GM18858 (cell line): ENCODE measurements around the gene RTBDN.
"Not testable (repeated sequence)": the region's sequence is repeated elsewhere in the genome, so short reads cannot be mapped to it uniquely, and the experiment has no call there.

ENCODE experiments used
- ATAC-seq: cut with Tn5 transposase; IDR thresholded peaks from one replicate; pipeline ENCODE4 v1.9.1; 2021; ENCODE audit not compliant: unreplicated experiment

The RTBDN gene

DNA sequence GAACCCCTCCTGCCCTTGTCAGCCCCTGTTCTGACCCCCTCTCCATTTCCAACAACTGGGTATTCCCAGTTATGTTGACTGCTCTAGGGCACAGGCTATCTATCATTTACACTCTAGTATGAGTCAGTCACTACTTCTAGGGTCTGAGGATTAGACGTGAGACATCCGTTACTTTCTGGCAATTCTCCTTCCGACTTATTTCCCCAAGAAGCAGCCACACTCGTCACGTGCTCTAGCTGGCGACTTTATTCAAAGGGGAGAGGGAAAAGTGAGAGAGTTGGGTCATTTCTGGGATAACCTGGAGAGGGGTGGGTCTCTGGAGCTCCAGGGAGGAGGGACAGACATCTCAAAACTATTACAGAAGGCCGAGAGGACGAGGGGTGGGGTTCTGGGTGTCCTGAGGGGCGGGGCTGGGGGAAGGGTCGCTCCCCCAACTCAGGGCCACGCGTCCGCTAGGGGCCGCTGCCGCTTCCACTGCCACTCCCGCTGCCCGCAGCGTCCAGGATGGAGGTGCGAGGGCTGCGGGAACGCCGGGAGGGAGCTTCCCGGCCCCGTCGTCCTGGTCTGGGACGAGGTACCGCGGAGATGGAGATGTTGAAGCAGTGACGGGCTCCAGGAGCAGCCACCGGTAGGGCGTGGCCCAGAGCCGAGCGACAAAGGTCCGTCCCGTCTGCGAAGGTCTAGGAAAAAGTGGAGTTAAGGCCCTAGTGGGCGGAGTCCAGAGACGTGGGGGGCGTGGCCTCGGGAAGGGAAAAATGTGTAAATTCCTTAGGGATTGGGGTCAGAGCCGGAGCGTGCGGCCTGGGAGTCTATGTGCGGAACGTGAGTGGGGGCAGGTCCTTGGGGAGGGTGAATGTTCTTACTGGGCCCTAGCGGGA is 8.9 kb downstream of the RTBDN start:
- ATAC-seq = no peak

DNA sequence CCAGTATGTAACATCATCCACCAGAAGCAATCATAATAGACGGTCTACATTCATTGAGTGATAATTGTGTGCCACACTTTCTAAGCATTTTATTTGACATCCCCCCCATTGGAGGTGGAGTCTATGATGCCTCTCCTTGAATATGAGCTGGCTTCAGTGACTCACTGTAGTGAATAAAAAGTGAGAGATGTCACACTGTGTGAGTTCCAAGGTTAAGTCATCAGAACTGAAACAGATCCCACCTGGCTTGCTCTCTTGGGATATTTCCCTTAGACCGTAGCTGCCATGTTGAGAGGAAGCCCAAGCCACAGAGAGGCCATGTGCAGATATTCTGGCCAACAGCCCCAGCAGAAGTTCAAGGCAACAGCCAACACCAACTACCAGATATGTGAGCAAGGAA is 12.6 kb downstream of the RTBDN start:
- ATAC-seq = no peak

DNA sequence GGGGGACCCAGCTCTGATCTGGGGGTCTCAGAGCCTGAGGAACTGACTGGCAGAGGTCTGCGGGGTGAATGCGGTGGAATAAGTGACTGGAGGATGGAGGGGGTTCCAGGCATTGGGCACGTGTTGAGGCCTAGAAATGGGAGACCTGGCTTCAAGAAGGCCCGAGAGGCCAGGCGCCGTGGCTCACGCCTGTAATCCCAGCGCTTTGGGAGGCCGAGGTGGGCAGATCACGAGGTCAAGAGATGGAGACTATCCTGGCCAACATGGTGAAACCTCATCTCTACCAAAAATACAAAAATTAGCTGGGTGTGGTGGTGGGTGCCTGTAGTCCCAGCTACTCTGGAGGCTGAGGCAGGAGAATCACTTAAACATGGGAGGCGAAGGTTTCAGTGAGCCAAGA is 16.6 kb downstream of the RTBDN start:
- not testable (repeated sequence) for ATAC-seq

DNA sequence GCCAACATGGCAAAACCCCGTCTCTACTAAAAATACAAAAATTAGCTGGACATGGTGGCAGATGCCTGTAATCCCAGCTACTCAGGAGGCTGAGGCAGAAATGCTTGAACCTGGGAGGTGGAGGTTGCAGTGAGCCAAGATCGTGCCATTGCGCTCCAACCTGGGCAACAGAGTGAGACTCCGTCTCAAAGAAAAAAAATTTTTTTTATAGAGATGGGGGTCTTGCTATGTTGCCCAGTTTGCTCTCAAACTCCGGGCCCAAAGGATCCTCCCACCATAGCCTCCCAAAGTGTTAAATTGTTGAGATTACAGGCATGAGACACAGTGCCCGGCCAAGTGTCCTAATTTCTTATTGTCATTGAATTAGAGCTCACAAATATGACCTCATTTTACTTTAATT is 17.2 kb downstream of the RTBDN start:
- ATAC-seq = not testable (repeated sequence)

DNA sequence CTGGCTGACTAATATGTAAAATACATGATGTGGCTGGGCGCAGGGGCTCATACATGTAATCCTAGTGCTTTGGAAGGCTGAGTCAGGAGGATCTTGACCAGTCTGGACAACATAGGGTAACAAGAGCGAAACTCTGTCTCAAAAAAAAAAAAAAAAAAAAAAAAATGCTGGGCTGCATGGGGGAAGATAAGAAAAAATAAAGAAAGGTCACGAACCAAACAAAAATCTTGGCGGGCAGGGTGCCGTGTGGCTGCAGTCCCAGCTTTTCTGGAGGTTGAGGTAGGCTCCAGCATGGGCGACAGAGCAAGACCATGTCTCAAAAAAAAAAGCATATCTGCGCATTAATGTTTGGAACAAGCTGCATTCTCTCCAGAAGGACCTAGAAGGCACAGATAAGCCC is 19.3 kb downstream of the RTBDN start:
- ATAC-seq = no peak

DNA sequence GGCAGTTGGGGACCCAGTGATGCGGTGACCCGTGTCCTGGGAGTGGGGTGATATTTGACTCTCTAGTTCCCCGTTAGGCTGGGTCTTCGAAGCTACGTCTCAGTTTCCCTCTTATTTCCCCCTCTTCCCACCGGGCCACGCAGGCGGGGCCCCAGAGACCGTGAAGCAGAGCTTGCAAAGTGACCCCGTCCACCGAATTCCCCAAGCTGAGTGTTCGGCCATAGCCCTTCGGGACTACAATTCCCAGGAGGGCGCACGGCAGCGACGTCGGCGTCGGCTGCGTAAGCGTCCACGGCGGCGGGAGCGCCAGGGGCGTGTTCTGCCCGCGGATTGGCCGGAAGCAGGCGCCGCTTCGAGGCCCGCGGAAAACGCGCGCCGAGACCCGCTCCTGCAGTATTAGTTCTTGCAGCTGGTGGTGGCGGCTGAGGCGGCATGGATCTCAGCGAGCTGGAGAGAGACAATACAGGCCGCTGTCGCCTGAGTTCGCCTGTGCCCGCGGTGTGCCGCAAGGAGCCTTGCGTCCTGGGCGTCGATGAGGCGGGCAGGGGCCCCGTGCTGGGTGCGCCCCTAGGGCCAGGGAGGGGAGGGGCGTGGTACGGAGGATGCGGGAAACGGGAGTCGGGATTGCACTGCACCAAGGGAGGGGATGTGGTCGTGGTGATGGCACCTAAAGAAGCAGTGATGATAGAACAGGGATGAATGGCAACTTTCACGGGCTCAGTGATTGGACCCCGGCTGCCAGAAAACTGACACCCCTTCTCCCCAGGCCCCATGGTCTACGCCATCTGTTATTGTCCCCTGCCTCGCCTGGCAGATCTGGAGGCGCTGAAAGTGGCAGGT is 27.9 kb downstream of the RTBDN start, which contains the start of gene RNASEH2A:
RNASEH2A (plus strand) TSS at position 343 of the 840 bp plus-strand sequence; CDS start at position 433, 90 bp downstream.
- ATAC-seq = peak; percentile 83

DNA sequence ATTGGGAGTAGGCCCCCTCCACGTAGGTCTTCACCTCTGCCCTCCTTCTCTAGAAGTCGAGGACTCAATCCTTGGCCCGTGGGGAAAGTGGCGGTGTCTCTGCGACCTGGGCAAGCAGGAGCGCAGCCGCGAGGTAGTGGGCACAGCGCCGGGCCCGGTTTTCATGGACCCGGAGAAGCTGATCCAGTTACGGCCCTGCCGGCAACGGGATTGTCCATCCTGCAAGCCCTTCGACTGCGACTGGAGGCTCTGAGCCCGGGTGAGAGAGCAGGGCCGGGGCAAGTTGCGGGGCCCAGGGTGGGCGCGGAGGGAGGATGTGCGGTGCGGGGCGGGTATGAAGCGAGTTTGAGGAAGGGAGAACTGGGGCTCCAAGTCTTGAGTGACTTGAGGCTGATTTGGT is 30.3 kb downstream of the RTBDN start:
- ATAC-seq = no peak

DNA sequence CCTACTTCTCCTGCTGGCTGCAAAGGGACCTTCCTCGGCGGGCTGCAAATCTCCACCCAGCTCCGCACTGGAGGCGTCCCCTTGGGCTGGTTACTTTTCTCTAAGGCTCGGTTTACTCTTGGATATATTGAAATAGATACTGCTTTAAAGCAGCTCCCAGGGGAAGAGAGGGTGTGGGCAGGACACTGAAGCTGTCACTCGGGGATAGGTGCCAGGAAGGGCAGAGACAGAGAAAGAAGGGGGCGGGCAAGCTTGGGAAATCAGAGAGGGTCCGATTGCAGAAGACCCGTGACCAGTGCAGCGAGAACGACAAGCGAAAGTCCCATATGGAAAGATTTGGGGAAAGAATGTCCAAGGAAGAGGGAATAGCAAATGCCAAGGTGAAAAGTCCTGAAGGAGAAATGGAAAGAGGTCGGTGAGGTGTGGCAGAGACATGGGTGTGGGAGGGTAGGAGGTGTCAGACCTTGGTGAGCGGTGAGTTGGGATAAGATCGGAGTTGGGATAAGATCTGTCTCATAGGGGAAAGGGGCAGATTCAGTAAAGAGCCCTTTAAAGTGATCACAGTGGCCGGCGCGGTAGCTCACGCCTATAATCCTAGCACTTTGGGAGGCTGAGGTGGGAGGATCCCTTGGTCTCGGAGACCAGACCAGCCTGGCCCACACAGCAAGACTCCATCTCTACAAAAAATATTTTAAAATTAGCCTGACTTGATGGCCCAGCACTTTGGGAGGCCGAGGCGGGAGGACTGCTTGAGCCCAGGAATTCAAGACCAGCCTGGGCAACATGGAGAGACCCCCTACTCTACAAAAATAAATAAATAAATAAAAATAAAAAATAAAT is 31.9 kb downstream of the RTBDN start:
- no peak for ATAC-seq

DNA sequence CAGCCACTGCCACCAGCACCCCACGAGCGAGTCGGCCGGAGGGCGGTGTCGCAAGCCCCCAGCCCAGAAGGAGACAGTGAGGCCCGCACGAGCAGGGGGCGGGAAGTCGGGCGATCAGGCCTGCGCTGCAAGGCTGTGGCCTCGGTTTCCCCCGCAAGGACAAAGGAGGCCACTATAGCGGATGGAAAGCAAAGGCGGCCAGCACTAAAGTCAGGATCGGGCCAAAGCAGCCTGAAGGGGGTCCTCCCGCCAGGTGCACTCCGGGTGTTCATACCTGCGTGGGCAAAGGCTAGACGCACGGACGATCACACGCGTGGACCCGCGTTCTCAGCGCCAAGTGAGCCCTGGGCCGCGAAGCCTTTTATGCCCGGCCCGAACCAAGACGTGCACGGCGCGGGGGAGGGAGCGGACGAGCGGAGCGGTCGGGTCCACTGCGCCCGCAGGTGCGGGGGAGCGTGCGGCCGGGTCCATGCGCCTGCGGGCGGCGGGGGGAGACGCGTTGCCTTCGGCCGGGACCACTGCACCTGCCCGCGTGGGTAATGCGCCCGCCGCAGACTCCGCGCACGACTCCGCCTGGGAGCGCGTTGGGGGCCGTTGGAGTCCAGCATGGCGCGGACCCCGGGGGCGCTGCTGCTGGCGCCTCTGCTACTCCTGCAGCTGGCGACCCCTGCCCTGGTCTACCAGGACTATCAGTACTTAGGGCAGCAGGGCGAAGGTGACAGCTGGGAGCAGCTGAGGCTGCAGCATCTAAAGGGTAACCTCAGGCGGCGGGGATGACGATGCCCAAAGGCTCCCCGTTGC is 32.7 kb downstream of the RTBDN start, which contains the start of the genes PRDX2 and THSD8:
PRDX2 (minus strand) TSS at position 335 of the 801 bp plus-strand sequence. CDS start 539 bp downstream, outside the sequence.
THSD8 (plus strand) TSS at position 604 of the 801 bp plus-strand sequence; CDS start at position 607, 3 bp downstream.
- no peak for ATAC-seq

DNA sequence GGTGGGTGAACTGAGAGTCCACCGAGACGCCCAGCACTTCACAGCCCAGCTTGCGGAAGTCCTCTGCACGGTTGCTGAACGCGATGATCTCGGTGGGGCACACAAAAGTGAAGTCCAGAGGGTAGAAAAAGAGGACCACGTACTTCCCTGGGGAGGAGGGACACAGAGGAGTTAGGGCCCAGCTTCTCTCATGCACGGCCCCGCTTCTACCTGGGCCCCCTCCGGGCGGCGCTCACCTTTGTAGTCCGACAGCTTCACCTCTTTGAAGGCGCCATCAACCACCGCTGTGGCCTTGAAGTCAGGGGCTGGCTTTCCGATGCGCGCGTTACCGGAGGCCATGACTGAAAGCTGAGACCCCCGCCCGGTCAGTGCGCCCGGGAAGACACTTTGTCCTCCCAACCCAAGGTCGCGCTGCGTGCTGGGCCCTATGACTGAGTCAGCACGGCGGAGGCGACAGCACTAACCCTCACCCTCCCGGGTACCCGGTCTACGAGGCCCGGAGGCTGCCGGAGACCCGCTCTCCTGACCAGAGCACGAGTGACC is 33.4 kb downstream of the RTBDN start:
- no peak for ATAC-seq

DNA sequence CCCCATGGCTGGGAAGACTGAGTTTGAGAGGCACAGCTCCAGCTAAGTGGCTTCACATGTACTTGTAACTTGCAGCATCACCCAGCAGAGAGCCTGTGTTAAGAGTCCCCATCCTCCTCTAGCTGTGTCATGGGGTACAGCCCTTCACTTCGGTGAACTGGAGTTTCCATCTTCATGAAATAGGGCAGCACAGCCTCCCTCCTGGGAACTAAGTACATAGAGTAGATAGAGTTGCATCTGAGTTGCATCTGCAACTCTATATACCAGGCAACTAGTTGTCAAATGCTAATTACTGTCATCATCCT is 34.0 kb downstream of the RTBDN start:
- no peak for ATAC-seq

DNA sequence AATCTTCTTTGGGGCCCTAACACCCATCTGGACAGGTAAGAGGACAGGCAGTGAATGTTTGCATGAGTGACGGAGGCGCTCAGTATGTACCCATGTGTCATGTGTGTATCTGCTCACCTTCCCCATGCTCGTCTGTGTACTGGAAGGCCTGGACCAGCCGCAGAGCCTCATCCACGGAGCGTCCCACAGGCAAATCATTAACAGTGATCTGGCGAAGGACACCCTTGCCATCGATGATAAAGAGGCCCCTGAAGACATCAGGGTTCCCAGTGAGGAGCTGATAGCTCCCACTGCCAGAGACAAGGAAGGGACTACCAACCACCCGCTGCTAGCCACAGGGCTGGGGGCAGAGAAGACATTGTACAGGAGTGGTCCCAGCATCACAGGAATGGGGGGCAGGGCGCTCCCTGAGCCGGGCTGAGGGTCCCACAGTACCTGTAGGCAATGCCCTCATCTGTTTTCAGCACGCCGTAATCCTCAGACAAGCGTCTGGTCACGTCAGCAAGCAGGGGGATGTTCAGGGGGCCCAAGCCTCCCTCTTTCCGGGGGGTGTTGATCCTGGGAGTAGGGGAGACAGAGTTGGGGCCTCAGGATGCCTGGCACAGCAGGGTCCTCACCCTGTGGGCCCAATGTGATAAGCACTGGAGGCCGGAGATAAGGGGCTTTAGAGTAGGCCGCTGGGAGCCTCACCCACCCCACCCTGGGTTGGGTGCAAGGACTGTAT is 34.5 kb downstream of the RTBDN start:
- ATAC-seq = no peak

DNA sequence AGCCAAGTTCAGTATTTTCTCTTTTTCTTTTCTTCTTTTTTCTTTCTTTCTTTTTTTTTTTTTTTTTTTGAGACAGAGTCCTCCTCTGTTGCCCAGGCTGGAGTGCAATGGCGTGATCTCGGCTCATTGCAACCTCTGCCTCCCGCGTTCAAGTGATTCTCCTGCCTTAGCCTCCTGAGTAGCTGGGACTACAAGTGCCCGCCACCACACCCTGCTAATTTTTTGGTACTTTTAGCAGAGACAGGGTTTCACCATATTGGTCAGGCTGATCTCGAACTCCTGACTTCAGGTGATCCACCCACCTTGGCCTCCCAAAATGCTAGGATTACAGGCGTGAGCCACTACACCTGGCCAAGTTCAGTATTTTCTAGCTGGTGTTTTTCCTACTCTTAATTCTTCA is 36.8 kb downstream of the RTBDN start:
- ATAC-seq = not testable (repeated sequence)

DNA sequence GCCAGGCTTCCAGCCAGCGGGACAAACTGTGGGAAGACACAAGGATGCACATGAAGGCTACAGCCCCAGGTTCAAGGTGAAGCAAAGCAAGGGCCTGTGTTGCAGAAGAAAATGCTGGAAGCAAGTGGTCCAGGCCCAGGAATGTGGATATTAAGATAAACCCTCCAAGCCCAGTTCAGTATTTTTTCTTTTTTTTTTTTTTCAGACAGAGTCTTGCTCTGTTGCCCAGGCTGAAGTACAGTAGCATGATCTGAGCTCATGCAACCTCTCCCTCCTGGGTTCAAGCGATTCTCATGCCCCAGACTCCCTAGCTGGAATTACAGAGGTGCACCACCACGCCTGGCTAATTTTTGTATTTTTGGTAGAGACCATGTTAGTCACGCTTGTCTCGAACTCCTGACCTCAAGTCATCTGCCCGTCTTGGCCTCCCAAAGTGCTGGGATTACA is 37.2 kb downstream of the RTBDN start:
- ATAC-seq = no peak

DNA sequence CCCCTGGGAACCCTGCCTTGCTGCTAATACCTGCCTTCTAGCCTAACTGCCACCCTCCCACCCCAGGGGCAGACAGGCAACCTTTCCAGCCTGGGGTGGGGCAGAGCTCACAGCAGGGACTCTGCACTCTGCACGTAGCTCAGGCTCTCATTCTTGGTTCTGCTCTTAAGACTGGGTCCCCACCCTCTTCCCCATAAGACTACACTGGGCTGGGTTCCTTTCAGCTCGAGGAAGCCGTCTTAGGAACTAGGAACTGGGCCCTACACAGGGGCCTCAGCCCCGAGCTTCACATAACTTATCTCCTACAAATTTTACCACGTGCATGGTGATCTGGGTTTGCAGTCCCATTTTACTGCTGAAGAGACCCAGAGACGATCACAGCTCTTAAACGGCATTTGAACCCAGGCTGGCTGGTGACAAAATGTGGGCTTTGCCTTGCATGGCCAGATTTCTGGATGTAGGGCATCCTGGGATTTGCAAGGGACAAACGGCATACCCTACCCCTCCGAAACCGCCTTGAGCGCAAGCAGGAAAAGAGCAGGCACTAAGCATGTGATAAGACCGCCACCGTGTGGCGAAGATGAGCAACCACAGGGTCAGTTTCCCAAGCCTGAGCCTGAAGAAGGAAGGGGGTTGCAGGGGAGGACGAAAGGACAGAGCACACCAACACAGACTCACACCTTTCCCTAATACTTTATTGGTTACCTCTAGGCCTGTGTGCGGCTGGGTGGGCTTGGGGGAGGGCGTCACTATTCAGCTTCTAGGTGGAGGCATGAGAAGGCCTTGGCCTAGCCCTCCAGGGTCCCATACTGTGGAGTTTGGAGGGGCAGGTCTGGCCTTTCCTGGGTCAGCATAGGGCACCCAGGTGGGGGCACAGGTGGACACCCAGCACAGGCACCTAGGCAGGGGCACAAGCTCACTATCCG is 38.0 kb downstream of the RTBDN start:
- no peak for ATAC-seq

DNA sequence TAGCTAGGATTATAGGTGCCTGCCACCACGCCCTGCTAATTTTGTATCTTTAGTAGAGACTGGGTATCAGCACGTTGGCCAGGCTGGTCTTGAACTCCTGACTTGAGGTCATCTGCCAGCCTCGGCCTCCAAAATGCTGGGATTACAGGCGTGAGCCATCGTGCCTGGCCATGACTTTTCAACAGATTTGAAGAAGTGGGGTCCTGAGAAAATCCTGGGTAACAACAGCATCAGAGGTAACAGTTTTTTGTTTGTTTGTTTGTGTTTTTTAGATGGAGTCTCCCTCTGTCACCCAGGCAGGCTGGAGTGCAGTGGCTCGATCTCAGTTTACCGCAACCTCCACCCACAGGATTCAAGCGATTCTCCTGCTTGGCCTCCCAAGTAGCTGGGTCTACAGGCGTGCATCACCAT is 39.4 kb downstream of the RTBDN start:
- no peak for ATAC-seq

DNA sequence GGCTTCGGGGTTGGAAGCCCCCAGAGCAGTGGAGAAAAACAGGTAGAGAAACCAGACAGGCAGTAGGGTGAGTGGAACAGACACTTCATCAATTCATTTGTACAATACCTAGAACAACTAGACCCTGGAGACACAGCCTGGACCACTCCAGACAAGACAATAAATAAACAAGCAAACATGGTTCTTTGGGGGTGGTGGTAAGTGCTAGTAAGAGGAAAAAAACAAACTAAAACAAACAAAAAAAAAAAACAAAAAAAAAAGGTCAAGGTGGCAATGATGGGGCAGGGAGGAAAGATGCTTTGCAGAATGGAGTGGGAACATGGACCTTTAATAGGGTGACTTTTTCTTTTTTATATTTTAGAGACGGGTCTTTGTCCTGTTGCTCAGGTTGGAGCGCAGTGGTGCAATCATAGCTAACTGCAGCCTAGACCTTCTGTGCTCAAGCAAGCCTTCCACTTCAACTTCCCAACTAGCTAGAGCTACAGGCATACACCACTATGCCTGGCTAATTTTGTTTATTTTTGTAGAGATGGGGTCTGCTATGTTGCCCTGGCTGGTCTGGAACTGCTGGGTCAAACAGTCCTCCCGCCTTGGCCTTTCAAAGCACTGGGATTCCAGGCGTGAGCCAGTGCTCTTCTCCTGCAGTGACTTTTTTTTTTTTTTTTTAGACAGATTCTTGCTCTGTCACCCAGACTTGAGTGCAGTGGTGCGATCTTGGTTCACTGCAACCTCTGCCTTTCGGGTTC is 40.0 kb downstream of the RTBDN start:
- ATAC-seq = no peak
